Suprapubic skin (tissue), 4 donors: ENCODE data around the gene BPIFB2. TPM values are rescaled to one million over a fixed set of nuclear protein-coding genes. Genes with fewer than 3 reads are reported as not detected.

Experiments
- DNase-seq, 2 donors: peaks; one replicate each; pipeline ENCODE4 v3.0.0-alpha.2; 2019; ENCODE audit warnings: low spot score in 2 of 2
- H3K27ac ChIP-seq: fragments of 200-600 bp; sonication (generic); one replicate; pipeline ENCODE4 v1.5.1; 2019
- H3K27me3 ChIP-seq: fragments of 200-600 bp; sonication (generic); one replicate; pipeline ENCODE4 v1.5.1; 2019
- H3K36me3 ChIP-seq: fragments of 200-600 bp; sonication (generic); one replicate; pipeline ENCODE4 v1.5.1; 2019
- H3K4me1 ChIP-seq: fragments of 200-600 bp; sonication (generic); one replicate; pipeline ENCODE4 v1.5.1; 2019
- H3K4me3 ChIP-seq: fragments of 200-600 bp; sonication (generic); one replicate; pipeline ENCODE4 v1.5.1; 2019; ENCODE audit warnings: mild to moderate bottlenecking
- H3K9me3 ChIP-seq: fragments of 200-600 bp; sonication (generic); one replicate; pipeline ENCODE4 v1.5.1; 2019
- CTCF ChIP-seq, 2 donors: fragments of 200-600 bp in 1 of 2; fragments of 450-650 bp in 1 of 2; sonication (generic) in 1 of 2; IDR thresholded peaks; one replicate each; pipeline ENCODE4 v1.5.1; 2016 to 2019; ENCODE audit warnings: antibody characterized with exemption in 2 of 2, mild to moderate bottlenecking in 1 of 2, moderate library complexity in 1 of 2
- EP300 ChIP-seq: sonication (generic); formaldehyde crosslinking; IDR thresholded peaks from one replicate; pipeline ENCODE4 v1.6.1; 2017; ENCODE audit warnings: antibody characterized with exemption
- POLR2A ChIP-seq, 2 donors: fragments of 450-650 bp; IDR thresholded peaks; one replicate each; pipeline ENCODE4 v1.6.1; 2017; ENCODE audit warnings: antibody characterized with exemption in 2 of 2, mild to moderate bottlenecking in 2 of 2, moderate library complexity in 2 of 2
- POLR2AphosphoS5 ChIP-seq, 3 donors: sonication (generic); formaldehyde crosslinking; IDR thresholded peaks; one replicate each; pipeline ENCODE4 v1.6.1; 2017; ENCODE audit warnings: antibody characterized with exemption in 3 of 3
- WGBS: methylation state at CpG from one replicate; pipeline ENCODE4 v1.1.5; 2018; 5-methylcytosine and 5-hydroxymethylcytosine counted together
- total RNA-seq, 4 donors: library from RNA; depleted of rRNA; stranded (reverse); fragments of >200 nt; gene quantifications; one replicate each; pipeline ENCODE4 v1.1.0, GENCODE V29; 2016

Gene BPIFB2
- total RNA-seq, 4 donors from 2014 or later: not detected

- 55% methylated on average over 6 of the region's 7 CpGs for WGBS
- peaks cover 37% of the 10 kb centered on the region for H3K27me3 ChIP-seq
- H3K4me1 ChIP-seq: no peaks in the 10 kb centered on the region
- H3K4me3 ChIP-seq: no peak overlapping the region
- no peak overlapping the region for H3K27ac ChIP-seq
- no peak for TF ChIP-seq EP300
- TF ChIP-seq CTCF (IDR thresholded peaks at IDR 0.05): no peak
- no peak for TF ChIP-seq POLR2AphosphoS5 (IDR thresholded peaks at IDR 0.05)
- TF ChIP-seq POLR2A (IDR thresholded peaks at IDR 0.05): no peak
- DNase-seq: no peak
- H3K36me3 ChIP-seq: no peaks in the 10 kb centered on the region
- no peaks in the 10 kb centered on the region for H3K9me3 ChIP-seq
Observed at GRCh38 chr20:33016581-33017109, 9.1 kb downstream of the BPIFB2 start.

- 79% methylated on average over 7 of the region's 7 CpGs for WGBS
Observed at GRCh38 chr20:33017542-33017941, 10.0 kb downstream of the BPIFB2 start.

GRCh38 chr20:33018169-33018931, 10.8 kb downstream of the BPIFB2 start:
- no peaks in the 10 kb centered on the region for H3K4me1 ChIP-seq
- TF ChIP-seq EP300: no peak
- no peak for TF ChIP-seq POLR2AphosphoS5 (IDR thresholded peaks at IDR 0.05)
- no peak for TF ChIP-seq POLR2A (IDR thresholded peaks at IDR 0.05)
- no peak for TF ChIP-seq CTCF (IDR thresholded peaks at IDR 0.05)
- no peaks in the 10 kb centered on the region for H3K9me3 ChIP-seq
- no peaks in the 10 kb centered on the region for H3K36me3 ChIP-seq
- no peak for DNase-seq
- H3K27ac ChIP-seq: no peak overlapping the region
- WGBS: 56% methylated on average over 13 of the region's 14 CpGs
- no peak overlapping the region for H3K4me3 ChIP-seq
- H3K27me3 ChIP-seq: peaks cover 28% of the 10 kb centered on the region

More at GRCh38 chr20:33017542-33017941, 10.0 kb downstream of the BPIFB2 start:
- no peak overlapping the region for H3K27ac ChIP-seq
- TF ChIP-seq POLR2AphosphoS5 (IDR thresholded peaks at IDR 0.05) (no peak), CTCF (IDR thresholded peaks at IDR 0.05) (no peak)
- H3K4me1 ChIP-seq: no peaks in the 10 kb centered on the region
- no peaks in the 10 kb centered on the region for H3K9me3 ChIP-seq
- H3K4me3 ChIP-seq: no peak overlapping the region
- peaks cover 34% of the 10 kb centered on the region for H3K27me3 ChIP-seq
- no peaks in the 10 kb centered on the region for H3K36me3 ChIP-seq
- DNase-seq: no peak

GRCh38 chr20:33019465-33020277, 12.2 kb downstream of the BPIFB2 start:
- no peak for TF ChIP-seq EP300
- no peak for TF ChIP-seq POLR2A (IDR thresholded peaks at IDR 0.05)
- no peak for TF ChIP-seq CTCF (IDR thresholded peaks at IDR 0.05)
- TF ChIP-seq POLR2AphosphoS5 (IDR thresholded peaks at IDR 0.05): no peak
- WGBS: 89% methylated on average over 15 of the region's 23 CpGs

More at GRCh38 chr20:33019465-33020277, 12.2 kb downstream of the BPIFB2 start:
- no peaks in the 10 kb centered on the region for H3K9me3 ChIP-seq
- H3K27ac ChIP-seq: no peak overlapping the region
- no peaks in the 10 kb centered on the region for H3K36me3 ChIP-seq
- peaks cover 15% of the 10 kb centered on the region for H3K27me3 ChIP-seq
- no peaks in the 10 kb centered on the region for H3K4me1 ChIP-seq
- no peak overlapping the region for H3K4me3 ChIP-seq
- DNase-seq: no peak
